GM12878 (cell line): Measurements from ENCODE around the gene RAD51B.

Experiments used
- NFIC ChIP-seq: IDR thresholded peaks from 2 replicates; pipeline ENCODE4 v1.6.1; 2012; ENCODE audit warnings: low read depth, mild to moderate bottlenecking, inconsistent platforms, low read length, moderate library complexity
- POLR2A ChIP-seq: IDR thresholded peaks from 2 replicates; pipeline ENCODE4 v1.6.1; 2011; ENCODE audit warnings: low read depth, mild to moderate bottlenecking, low read length
- POLR2AphosphoS5 ChIP-seq: IDR thresholded peaks from 2 replicates; pipeline ENCODE4 v1.6.1; 2011; ENCODE audit warnings: mild to moderate bottlenecking, low read length, inconsistent platforms
- SUZ12 ChIP-seq: fragments of 200-600 bp; sonication (generic); IDR thresholded peaks from one replicate; pipeline ENCODE4 v1.6.1; 2018; ENCODE audit warnings: antibody characterized with exemption, mild to moderate bottlenecking; ENCODE audit not compliant: unreplicated experiment
- TARDBP ChIP-seq: IDR thresholded peaks from 2 replicates; pipeline ENCODE4 v1.6.1; 2016; ENCODE audit warnings: borderline replicate concordance
- TCF12 ChIP-seq: IDR thresholded peaks from 2 replicates; pipeline ENCODE4 v1.6.1; 2011; ENCODE audit warnings: low read depth, mild to moderate bottlenecking, low read length
- ZNF217 ChIP-seq: fragments of 450-650 bp; IDR thresholded peaks from 2 replicates; pipeline ENCODE4 v1.6.1; 2017; ENCODE audit warnings: antibody characterized with exemption, mild to moderate bottlenecking
- TF ChIP-seq, protein P1 (sequence below): fragments of 450-650 bp; IDR thresholded peaks from 2 replicates; pipeline ENCODE4 v1.6.1; 2016; ENCODE audit warnings: mild to moderate bottlenecking, moderate library complexity, borderline replicate concordance
- TF ChIP-seq, protein P2 (sequence below), 3 experiments: IDR thresholded peaks in 2 of 3; conservative IDR thresholded peaks in 1 of 3; 2 replicates each; pipeline ENCODE4 v1.5.1; 2011; ENCODE audit warnings: low read depth in 3 of 3, low read length in 3 of 3, mild to moderate bottlenecking in 3 of 3, control low read depth in 2 of 3, moderate library complexity in 2 of 3, inconsistent platforms in 1 of 3, mixed read lengths in 1 of 3; ENCODE audit not compliant: control insufficient read depth in 2 of 3, insufficient read depth in 1 of 3; ENCODE audit errors: extremely low read depth in 1 of 3
- TF ChIP-seq, protein P3 (sequence below): fragments of 450-650 bp; IDR thresholded peaks from 2 replicates; pipeline ENCODE4 v1.6.1; 2016; ENCODE audit warnings: mild to moderate bottlenecking

DNA sequence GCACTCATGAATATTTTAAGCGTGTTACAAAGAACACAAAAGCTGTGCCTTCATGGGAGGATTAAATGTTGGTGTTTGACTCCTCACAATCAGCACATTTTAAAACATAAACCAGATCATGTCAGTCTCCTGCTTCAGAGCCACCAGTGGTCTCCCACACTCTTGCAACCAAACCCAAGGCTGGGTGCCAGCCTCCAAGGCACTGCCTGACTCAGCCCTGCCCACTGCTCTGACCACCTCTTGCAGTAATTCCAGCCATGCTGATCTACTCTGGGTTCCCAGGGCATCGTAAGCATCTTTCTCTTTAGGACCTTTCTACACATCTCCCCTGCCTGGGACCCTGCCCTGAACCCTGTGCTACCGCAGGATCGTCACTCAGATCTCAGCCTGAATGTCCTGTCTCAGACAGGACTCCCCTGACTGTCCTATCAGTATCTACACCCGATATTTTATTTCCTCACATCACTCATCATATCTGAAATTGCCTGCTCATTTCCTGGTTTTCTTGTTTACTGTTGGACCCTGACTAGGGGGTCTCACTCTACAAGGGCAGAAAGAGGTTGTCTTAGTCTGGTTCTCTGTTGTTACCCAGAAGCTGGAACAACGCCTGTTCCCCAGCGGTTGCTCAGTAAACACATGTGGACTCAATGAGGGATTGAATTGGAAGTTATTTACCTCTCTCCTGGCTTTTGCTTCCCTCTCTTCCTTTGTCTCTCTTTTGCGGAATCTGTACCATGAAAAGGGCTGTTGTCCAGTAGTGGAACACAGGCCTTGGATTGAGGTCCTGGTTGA is 449.8 kb downstream of the RAD51B start:
- TF ChIP-seq ZNF217, result no peak
- TF ChIP-seq, protein P1, sequence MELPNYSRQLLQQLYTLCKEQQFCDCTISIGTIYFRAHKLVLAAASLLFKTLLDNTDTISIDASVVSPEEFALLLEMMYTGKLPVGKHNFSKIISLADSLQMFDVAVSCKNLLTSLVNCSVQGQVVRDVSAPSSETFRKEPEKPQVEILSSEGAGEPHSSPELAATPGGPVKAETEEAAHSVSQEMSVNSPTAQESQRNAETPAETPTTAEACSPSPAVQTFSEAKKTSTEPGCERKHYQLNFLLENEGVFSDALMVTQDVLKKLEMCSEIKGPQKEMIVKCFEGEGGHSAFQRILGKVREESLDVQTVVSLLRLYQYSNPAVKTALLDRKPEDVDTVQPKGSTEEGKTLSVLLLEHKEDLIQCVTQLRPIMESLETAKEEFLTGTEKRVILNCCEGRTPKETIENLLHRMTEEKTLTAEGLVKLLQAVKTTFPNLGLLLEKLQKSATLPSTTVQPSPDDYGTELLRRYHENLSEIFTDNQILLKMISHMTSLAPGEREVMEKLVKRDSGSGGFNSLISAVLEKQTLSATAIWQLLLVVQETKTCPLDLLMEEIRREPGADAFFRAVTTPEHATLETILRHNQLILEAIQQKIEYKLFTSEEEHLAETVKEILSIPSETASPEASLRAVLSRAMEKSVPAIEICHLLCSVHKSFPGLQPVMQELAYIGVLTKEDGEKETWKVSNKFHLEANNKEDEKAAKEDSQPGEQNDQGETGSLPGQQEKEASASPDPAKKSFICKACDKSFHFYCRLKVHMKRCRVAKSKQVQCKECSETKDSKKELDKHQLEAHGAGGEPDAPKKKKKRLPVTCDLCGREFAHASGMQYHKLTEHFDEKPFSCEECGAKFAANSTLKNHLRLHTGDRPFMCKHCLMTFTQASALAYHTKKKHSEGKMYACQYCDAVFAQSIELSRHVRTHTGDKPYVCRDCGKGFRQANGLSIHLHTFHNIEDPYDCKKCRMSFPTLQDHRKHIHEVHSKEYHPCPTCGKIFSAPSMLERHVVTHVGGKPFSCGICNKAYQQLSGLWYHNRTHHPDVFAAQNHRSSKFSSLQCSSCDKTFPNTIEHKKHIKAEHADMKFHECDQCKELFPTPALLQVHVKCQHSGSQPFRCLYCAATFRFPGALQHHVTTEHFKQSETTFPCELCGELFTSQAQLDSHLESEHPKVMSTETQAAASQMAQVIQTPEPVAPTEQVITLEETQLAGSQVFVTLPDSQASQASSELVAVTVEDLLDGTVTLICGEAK, result no peak
- TF ChIP-seq SUZ12, result no peak
- no peak for TF ChIP-seq POLR2A
- TF ChIP-seq, protein P2, sequence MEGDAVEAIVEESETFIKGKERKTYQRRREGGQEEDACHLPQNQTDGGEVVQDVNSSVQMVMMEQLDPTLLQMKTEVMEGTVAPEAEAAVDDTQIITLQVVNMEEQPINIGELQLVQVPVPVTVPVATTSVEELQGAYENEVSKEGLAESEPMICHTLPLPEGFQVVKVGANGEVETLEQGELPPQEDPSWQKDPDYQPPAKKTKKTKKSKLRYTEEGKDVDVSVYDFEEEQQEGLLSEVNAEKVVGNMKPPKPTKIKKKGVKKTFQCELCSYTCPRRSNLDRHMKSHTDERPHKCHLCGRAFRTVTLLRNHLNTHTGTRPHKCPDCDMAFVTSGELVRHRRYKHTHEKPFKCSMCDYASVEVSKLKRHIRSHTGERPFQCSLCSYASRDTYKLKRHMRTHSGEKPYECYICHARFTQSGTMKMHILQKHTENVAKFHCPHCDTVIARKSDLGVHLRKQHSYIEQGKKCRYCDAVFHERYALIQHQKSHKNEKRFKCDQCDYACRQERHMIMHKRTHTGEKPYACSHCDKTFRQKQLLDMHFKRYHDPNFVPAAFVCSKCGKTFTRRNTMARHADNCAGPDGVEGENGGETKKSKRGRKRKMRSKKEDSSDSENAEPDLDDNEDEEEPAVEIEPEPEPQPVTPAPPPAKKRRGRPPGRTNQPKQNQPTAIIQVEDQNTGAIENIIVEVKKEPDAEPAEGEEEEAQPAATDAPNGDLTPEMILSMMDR (IDR thresholded peaks at IDR 0.05 in 2 of 3, conservative IDR thresholded peaks at IDR 0.05 in 1 of 3; ENCODE audit: control insufficient read depth in 2 of 3, extremely low read depth in 1 of 3, insufficient read depth in 1 of 3, low read depth in 3 of 3, low read length in 3 of 3), result no peak
- no peak for TF ChIP-seq TARDBP
- no peak for TF ChIP-seq TCF12
- no peak for TF ChIP-seq POLR2AphosphoS5
- TF ChIP-seq, protein P3, sequence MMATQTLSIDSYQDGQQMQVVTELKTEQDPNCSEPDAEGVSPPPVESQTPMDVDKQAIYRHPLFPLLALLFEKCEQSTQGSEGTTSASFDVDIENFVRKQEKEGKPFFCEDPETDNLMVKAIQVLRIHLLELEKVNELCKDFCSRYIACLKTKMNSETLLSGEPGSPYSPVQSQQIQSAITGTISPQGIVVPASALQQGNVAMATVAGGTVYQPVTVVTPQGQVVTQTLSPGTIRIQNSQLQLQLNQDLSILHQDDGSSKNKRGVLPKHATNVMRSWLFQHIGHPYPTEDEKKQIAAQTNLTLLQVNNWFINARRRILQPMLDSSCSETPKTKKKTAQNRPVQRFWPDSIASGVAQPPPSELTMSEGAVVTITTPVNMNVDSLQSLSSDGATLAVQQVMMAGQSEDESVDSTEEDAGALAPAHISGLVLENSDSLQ, result no peak
- no peak for TF ChIP-seq NFIC
